ENCODE measurements around the gene NLGN1.

Gene NLGN1

DNA sequence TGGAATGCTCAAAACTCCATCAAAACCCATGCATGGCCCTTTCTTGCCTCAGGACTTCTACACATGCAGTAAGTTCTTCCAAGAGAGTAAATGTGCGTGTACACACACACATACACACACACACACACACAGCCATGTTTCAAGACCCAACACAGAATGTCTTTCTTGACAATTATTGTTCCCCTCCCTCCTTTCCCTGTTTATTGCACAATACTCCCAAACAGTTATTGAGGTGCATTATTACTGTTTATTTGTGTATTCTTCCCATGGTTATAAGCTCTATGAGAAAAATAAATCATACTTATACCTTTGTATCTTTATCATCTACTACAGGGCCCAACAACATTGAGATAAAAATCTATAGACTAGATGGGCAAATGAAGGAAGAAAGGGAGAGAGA, 937.8 kb downstream of the NLGN1 start:
- DNase-seq (ENCODE audit: low read depth) = no peak

DNA sequence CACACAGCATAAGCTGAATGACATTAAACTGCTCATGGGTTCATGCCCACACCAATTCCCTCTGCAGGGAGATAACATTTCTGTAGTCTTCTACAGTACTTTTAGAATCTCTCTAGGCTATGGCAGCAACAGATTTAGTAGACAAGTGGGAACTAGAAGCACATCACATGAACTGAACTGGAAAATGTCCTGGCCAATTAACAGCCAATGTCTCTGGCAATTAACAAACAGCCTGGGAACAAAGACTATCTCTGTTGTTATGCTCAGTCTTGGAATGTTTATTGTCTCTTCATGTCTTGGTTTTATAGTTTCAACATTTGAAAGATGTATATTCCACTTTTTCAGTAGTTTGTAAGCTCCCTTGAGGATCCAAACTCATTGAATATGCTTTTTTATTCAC, 938.4 kb downstream of the NLGN1 start:
- DNase-seq (ENCODE audit: low read depth) = no peak
